ENCODE results near the gene BCAT1.
"Not testable (repeated sequence)": the region's sequence is repeated elsewhere in the genome, so short reads cannot be mapped to it uniquely, and the experiment has no call there.

The BCAT1 gene

GRCh38 chr12:24926080-24926479 is 22.8 kb downstream of the BCAT1 start:
- not testable (repeated sequence) for DNase-seq

- DNase-seq, result no peak
These were observed 26.8 kb downstream of the BCAT1 start for GRCh38 chr12:24922090-24922489.

- no peak for DNase-seq
These were observed 27.5 kb downstream of the BCAT1 start for GRCh38 chr12:24921251-24922038.

GRCh38 chr12:24920141-24920540 is 28.8 kb downstream of the BCAT1 start:
- DNase-seq, result no peak

- no peak for DNase-seq
These were observed 29.4 kb downstream of the BCAT1 start for GRCh38 chr12:24919346-24920001.

- no peak for DNase-seq
These were observed 30.3 kb downstream of the BCAT1 start for GRCh38 chr12:24918596-24918995.

- DNase-seq, result no peak
These were observed 33.4 kb downstream of the BCAT1 start for GRCh38 chr12:24915501-24915900.

- DNase-seq, result no peak
These were observed 34.9 kb downstream of the BCAT1 start for GRCh38 chr12:24913953-24914352.

- DNase-seq, result no peak
These were observed 35.8 kb downstream of the BCAT1 start for GRCh38 chr12:24913130-24913529.

GRCh38 chr12:24911271-24911791 is 37.6 kb downstream of the BCAT1 start:
- DNase-seq, result no peak

- not testable (repeated sequence) for DNase-seq
These were observed 38.7 kb downstream of the BCAT1 start for GRCh38 chr12:24910192-24910591.

GRCh38 chr12:24909667-24910066 is 39.2 kb downstream of the BCAT1 start:
- DNase-seq, result no peak

GRCh38 chr12:24907464-24907863 is 41.4 kb downstream of the BCAT1 start:
- no peak for DNase-seq

- DNase-seq, result no peak
These were observed 42.8 kb downstream of the BCAT1 start for GRCh38 chr12:24906141-24906540.

- no peak for DNase-seq
These were observed 43.5 kb downstream of the BCAT1 start for GRCh38 chr12:24905431-24905830.

GRCh38 chr12:24904871-24905270 is 44.0 kb downstream of the BCAT1 start:
- DNase-seq, result no peak

- DNase-seq, result no peak
These were observed 45.4 kb downstream of the BCAT1 start for GRCh38 chr12:24903329-24904088.

- DNase-seq, result no peak
These were observed 46.2 kb downstream of the BCAT1 start for GRCh38 chr12:24902511-24903328.

GRCh38 chr12:24901576-24902461 is 47.1 kb downstream of the BCAT1 start:
- no peak for DNase-seq

- DNase-seq, result no peak
These were observed 48.7 kb downstream of the BCAT1 start for GRCh38 chr12:24900196-24900595.

- no peak for DNase-seq
These were observed 49.3 kb downstream of the BCAT1 start for GRCh38 chr12:24899503-24900075.
